Measurements from ENCODE around the gene JAKMIP3. TPM values are rescaled to one million over a fixed set of nuclear protein-coding genes. Genes with fewer than 3 reads are reported as not detected.

JAKMIP3 gene
- total RNA-seq, 2 experiments from 2014 or later, result 0.28 to 0.36 TPM

DNA sequence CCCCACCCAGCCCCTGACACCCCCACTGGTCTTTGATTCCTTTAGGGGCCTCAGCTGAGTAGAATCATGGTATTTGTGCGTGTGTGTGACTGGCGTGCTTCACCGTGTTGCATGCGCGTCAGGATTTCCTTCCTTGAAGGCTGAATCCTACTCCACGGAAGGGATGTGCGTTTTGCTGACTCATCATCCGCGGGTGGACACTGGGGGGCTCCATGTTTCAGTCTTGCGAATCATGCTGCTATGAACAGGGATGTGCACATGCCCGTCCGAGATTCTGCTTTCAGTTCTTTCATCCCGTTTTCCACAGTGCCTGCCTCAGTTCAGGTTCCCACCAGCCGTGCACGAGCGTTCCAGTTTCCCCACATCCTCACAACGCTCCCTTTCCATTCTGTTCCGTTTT is 20.9 kb upstream of the JAKMIP3 start:
- H3K4me3 Mint-ChIP-seq, result no peak overlapping the region
- DNase-seq, result no peak
- peaks cover 0 to 3% of the 10 kb centered on the region in 2 experiments for H3K9me3 ChIP-seq (ENCODE audit: control insufficient read depth in 1 of 2, insufficient read depth in 1 of 2, low read length in 2 of 2)
- peaks cover 59% of the 10 kb centered on the region for H3K27me3 Mint-ChIP-seq
- H3K27ac Mint-ChIP-seq, result no peak overlapping the region
- TF ChIP-seq, protein P1, sequence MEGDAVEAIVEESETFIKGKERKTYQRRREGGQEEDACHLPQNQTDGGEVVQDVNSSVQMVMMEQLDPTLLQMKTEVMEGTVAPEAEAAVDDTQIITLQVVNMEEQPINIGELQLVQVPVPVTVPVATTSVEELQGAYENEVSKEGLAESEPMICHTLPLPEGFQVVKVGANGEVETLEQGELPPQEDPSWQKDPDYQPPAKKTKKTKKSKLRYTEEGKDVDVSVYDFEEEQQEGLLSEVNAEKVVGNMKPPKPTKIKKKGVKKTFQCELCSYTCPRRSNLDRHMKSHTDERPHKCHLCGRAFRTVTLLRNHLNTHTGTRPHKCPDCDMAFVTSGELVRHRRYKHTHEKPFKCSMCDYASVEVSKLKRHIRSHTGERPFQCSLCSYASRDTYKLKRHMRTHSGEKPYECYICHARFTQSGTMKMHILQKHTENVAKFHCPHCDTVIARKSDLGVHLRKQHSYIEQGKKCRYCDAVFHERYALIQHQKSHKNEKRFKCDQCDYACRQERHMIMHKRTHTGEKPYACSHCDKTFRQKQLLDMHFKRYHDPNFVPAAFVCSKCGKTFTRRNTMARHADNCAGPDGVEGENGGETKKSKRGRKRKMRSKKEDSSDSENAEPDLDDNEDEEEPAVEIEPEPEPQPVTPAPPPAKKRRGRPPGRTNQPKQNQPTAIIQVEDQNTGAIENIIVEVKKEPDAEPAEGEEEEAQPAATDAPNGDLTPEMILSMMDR (IDR thresholded peaks at IDR 0.05), result no peak
- no peaks in the 10 kb centered on the region for H3K9me3 Mint-ChIP-seq
- H3K36me3 Mint-ChIP-seq (ENCODE audit: low read depth), result no peaks in the 10 kb centered on the region
- H3K27ac ChIP-seq (ENCODE audit: low read depth in 1 of 2, low read length in 2 of 2), result no peak overlapping the region
- no peaks in the 10 kb centered on the region for H3K36me3 ChIP-seq (ENCODE audit: insufficient read depth, low read length)
- intact Hi-C loops (cut with DNase I, micrococcal nuclease), result no loop called here
- no peaks in the 10 kb centered on the region for H3K4me1 ChIP-seq (ENCODE audit: insufficient read depth, low read length)
- ChIA-PET CTCF (no interaction called here), POLR2A (no interaction called here)
- no peak overlapping the region for H3K4me3 ChIP-seq (ENCODE audit: low read length)
- H3K4me1 Mint-ChIP-seq (ENCODE audit: low read depth), result no peaks in the 10 kb centered on the region
- peaks cover 7 to 26% of the 10 kb centered on the region in 2 experiments for H3K27me3 ChIP-seq (ENCODE audit: control insufficient read depth in 1 of 2, insufficient read depth in 2 of 2, low read length in 2 of 2)
- no peak for ATAC-seq (ENCODE audit: poor library complexity)

DNA sequence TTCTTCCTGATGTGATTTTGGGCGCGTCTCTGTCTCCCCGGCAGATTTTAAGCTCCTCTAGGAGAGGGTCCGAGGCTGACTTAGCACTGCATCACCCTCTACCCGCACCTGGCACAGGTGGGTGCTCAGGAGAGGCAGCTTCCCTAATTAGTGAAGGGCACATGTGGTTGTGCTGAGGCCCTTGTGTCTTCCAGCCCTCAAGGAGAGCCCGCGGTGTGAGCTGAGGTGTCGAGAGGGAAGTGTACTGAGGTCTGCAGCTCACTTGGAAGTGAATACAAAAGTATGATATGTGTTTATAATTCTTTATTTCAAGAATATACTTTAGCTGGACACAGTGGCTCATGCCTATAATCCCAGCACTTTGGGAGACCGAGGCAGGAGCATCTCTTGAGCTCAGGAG is 20.4 kb upstream of the JAKMIP3 start:
- POLR2A ChIA-PET, result no interaction called here
- intact Hi-C loops (cut with DNase I, micrococcal nuclease), result no loop called here
- H3K36me3 Mint-ChIP-seq (ENCODE audit: low read depth), result no peaks in the 10 kb centered on the region
- CTCF ChIA-PET, result no interaction called here
- H3K4me3 Mint-ChIP-seq, result no peak overlapping the region
- Histone ChIP-seq H3K4me1 (ENCODE audit: insufficient read depth, low read length) (no peaks in the 10 kb centered on the region), H3K9me3 (ENCODE audit: control insufficient read depth in 1 of 2, insufficient read depth in 1 of 2, low read length in 2 of 2) (peaks cover 0 to 3% of the 10 kb centered on the region in 2 experiments), H3K27ac (ENCODE audit: low read depth in 1 of 2, low read length in 2 of 2) (no peak overlapping the region), H3K27me3 (ENCODE audit: control insufficient read depth in 1 of 2, insufficient read depth in 2 of 2, low read length in 2 of 2) (peaks cover 7 to 26% of the 10 kb centered on the region in 2 experiments), H3K36me3 (ENCODE audit: insufficient read depth, low read length) (no peaks in the 10 kb centered on the region), H3K4me3 (ENCODE audit: low read length) (no peak overlapping the region)
- no peak for DNase-seq
- ATAC-seq (ENCODE audit: poor library complexity), result no peak
- TF ChIP-seq, protein P1 (IDR thresholded peaks at IDR 0.05), result no peak
- peaks cover 56% of the 10 kb centered on the region for H3K27me3 Mint-ChIP-seq
- H3K4me1 Mint-ChIP-seq (ENCODE audit: low read depth), result no peaks in the 10 kb centered on the region
- no peak overlapping the region for H3K27ac Mint-ChIP-seq
- no peaks in the 10 kb centered on the region for H3K9me3 Mint-ChIP-seq

- TF ChIP-seq, protein P1 (IDR thresholded peaks at IDR 0.05), result no peak
- ChIA-PET POLR2A (no interaction called here), CTCF (no interaction called here)
- peaks cover 5% of the 10 kb centered on the region for H3K9me3 Mint-ChIP-seq
- peaks cover 40% of the 10 kb centered on the region for H3K27me3 Mint-ChIP-seq
- H3K4me3 Mint-ChIP-seq, result no peak overlapping the region
- H3K4me1 ChIP-seq (ENCODE audit: insufficient read depth, low read length), result no peaks in the 10 kb centered on the region
- no peak overlapping the region for H3K27ac Mint-ChIP-seq
- H3K36me3 ChIP-seq (ENCODE audit: insufficient read depth, low read length), result no peaks in the 10 kb centered on the region
- H3K4me1 Mint-ChIP-seq (ENCODE audit: low read depth), result no peaks in the 10 kb centered on the region
- intact Hi-C loops (cut with DNase I, micrococcal nuclease), result no loop called here
- no peak for DNase-seq
- H3K36me3 Mint-ChIP-seq (ENCODE audit: low read depth), result peaks cover 5% of the 10 kb centered on the region
- H3K27me3 ChIP-seq (ENCODE audit: control insufficient read depth in 1 of 2, insufficient read depth in 2 of 2, low read length in 2 of 2), result peaks cover 5 to 20% of the 10 kb centered on the region in 2 experiments
- peaks cover 9 to 17% of the 10 kb centered on the region in 2 experiments for H3K9me3 ChIP-seq (ENCODE audit: control insufficient read depth in 1 of 2, insufficient read depth in 1 of 2, low read length in 2 of 2)
- no peak overlapping the region for H3K4me3 ChIP-seq (ENCODE audit: low read length)
- no peak overlapping the region for H3K27ac ChIP-seq (ENCODE audit: low read depth in 1 of 2, low read length in 2 of 2)
- no peak for ATAC-seq (ENCODE audit: poor library complexity)
These were observed 18.0 kb upstream of the JAKMIP3 start for GRCh38 chr10:132047575-132048293.
